ENCODE results near the gene PPP1R1A. TPM values are rescaled to one million over a fixed set of nuclear protein-coding genes. Genes with fewer than 3 reads are reported as not detected.

Gene PPP1R1A
- total and polyA plus RNA-seq, 8 donors, result 0.18 to 4.5 (median 3.2) TPM

DNA sequence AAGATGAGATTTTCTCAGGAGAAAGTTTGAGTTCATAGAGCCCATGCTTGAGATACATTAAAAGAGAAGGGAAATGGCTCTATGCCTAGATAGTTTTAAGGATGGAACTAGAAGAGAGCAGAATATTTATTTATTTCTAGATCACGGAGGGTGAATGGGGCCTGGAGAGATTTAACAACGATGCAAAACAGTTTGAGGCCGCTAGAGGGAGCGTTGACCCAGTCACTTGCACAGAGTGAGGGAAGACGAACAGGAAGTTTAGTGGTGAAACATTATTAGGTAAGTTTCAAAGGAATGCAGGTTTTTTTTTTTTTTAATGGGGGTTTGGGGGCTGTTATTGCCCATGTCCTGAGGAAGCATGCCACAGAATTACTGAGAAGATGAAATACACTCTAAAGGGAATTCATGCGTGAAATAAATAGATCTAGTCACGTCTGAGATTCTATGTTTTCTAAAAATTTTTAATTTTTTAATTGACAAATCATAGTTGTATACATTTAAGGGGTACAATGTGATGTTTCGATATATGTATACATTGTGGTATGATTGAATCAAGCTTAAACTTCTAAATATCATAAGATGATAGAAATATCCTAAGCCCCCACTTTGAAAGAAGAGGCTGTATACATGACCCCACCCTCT, 14.8 kb upstream of the PPP1R1A start:
- peaks cover 0 to 8% of the 10 kb centered on the region in 2 donors for H3K27me3 ChIP-seq
- peak in 2 of 4 donors; percentile 34 to 61 for DNase-seq
- no peaks in the 10 kb centered on the region for H3K4me1 ChIP-seq
- H3K9me3 ChIP-seq, result no peaks in the 10 kb centered on the region
- no peak overlapping the region for H3K27ac ChIP-seq
- no peak overlapping the region for H3K4me3 ChIP-seq
- H3K36me3 ChIP-seq, result no peaks in the 10 kb centered on the region
- TF ChIP-seq, protein P1, sequence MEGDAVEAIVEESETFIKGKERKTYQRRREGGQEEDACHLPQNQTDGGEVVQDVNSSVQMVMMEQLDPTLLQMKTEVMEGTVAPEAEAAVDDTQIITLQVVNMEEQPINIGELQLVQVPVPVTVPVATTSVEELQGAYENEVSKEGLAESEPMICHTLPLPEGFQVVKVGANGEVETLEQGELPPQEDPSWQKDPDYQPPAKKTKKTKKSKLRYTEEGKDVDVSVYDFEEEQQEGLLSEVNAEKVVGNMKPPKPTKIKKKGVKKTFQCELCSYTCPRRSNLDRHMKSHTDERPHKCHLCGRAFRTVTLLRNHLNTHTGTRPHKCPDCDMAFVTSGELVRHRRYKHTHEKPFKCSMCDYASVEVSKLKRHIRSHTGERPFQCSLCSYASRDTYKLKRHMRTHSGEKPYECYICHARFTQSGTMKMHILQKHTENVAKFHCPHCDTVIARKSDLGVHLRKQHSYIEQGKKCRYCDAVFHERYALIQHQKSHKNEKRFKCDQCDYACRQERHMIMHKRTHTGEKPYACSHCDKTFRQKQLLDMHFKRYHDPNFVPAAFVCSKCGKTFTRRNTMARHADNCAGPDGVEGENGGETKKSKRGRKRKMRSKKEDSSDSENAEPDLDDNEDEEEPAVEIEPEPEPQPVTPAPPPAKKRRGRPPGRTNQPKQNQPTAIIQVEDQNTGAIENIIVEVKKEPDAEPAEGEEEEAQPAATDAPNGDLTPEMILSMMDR (IDR thresholded peaks at IDR 0.05), result peak; percentile 68 to 69
- intact Hi-C loops (cut with DNase I), result no loop called here
- peak; percentile 95 for ATAC-seq

DNA sequence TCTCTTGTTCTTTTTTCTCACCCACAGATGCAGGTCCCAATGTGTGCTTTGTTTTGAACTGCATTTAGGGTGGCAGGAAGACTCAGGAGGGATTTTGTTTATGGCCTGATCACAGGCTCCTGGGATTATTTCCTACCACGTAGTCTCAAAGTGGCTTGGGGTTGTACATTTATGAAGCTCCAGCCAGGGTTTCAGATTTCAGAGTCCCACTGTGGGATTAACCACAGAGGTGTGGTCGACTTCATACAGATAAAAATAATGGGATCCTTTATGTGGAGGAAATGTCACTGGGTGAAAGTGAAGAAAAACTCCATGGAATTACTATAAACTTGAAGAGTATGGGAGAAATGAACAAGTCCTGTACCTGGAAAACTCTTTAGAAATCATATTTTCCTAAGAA, 14.2 kb upstream of the PPP1R1A start:
- no peak for ATAC-seq
- DNase-seq, result no peak
- Histone ChIP-seq H3K4me3 (no peak overlapping the region), H3K4me1 (no peaks in the 10 kb centered on the region), H3K36me3 (no peaks in the 10 kb centered on the region), H3K27me3 (peaks cover 0 to 4% of the 10 kb centered on the region in 2 donors), H3K27ac (no peak overlapping the region), H3K9me3 (no peaks in the 10 kb centered on the region)
- TF ChIP-seq, protein P1 (IDR thresholded peaks at IDR 0.05), result no peak
- intact Hi-C loops (cut with DNase I), result no loop called here

DNA sequence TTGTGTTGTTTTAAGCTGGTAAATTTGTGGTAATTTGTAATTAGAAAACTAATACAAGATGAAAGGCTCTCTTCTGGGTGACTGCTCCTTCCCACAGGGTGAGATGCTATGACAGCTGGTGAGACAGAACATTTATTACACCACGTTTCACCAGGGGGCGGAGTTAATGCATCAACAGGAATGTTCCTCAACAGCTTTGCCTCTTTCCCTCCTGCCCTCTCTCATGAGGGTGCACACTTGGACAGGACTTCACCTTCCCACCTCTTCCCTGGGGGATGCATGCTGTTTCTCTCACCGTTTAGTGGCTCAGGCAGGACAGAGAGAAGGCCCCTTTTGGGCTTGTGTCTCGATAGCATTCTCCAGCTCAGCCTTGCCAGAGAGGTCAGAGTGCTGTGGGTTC, 13.4 kb upstream of the PPP1R1A start:
- Histone ChIP-seq H3K4me3 (no peak overlapping the region), H3K4me1 (no peaks in the 10 kb centered on the region), H3K27me3 (peaks cover 0 to 8% of the 10 kb centered on the region in 2 donors), H3K9me3 (no peaks in the 10 kb centered on the region), H3K36me3 (no peaks in the 10 kb centered on the region), H3K27ac (no peak overlapping the region)
- DNase-seq (no peak), ATAC-seq (no peak)
- intact Hi-C loops (cut with DNase I), result no loop called here
- TF ChIP-seq, protein P1 (IDR thresholded peaks at IDR 0.05), result no peak

DNA sequence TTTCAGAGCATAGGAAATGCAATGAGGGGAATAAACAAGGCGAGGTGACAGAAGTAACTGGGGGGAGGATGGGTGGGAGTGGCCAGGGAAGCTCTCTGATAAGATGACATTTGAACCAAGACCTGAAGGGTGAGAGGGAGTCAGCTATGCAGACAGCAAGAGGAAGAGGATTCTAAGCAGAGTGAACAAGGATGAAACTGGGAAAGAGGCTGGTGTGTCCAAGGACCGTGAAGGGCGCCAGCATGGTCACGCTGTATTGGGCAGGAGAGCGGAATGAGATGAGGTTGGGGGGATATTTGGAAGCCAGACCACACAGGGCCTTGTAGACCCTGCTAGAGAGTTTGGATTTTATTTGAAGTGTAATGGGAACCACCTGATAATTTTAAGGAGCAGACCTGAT, 10.5 kb upstream of the PPP1R1A start:
- Histone ChIP-seq H3K4me3 (no peak overlapping the region), H3K36me3 (no peaks in the 10 kb centered on the region), H3K27me3 (peaks cover 0 to 16% of the 10 kb centered on the region in 2 donors), H3K9me3 (no peaks in the 10 kb centered on the region), H3K4me1 (no peaks in the 10 kb centered on the region), H3K27ac (no peak overlapping the region)
- DNase-seq (no peak), ATAC-seq (no peak)
- TF ChIP-seq, protein P1 (IDR thresholded peaks at IDR 0.05), result no peak
- intact Hi-C loops (cut with DNase I), result no loop called here

DNA sequence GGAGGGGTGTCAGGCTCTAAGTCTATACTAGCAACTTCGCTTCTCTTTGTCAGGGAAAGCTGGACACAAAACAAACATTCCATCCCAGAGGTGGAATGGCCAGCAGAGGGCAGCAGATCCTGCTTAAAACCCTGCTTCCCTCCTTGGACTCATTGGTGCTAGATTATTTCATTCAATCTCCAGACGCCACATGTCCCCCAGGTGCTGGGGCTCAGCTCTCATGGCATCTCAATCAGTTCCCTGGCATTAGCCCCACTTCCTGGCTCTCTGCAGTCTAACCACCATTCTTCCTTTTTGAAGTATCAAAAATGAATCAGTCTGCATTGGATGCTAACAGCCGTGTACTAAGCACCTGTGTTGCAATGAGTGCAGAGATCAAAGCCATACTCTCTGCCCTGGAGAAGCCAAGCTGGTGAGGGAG, 8.1 kb upstream of the PPP1R1A start:
- Histone ChIP-seq H3K27ac (no peak overlapping the region), H3K4me3 (no peak overlapping the region), H3K4me1 (no peaks in the 10 kb centered on the region), H3K36me3 (no peaks in the 10 kb centered on the region), H3K9me3 (no peaks in the 10 kb centered on the region), H3K27me3 (peaks cover 0 to 26% of the 10 kb centered on the region in 2 donors)
- TF ChIP-seq, protein P1 (IDR thresholded peaks at IDR 0.05), result peak; percentile 75 to 80
- intact Hi-C loops (cut with DNase I), result no loop called here
- DNase-seq, result peak in 3 of 4 donors; percentile 41 to 72 (median 42)
- ATAC-seq, result peak; percentile 92
